Body of pancreas (tissue), 4 donors: ENCODE results near the gene ARHGAP6. TPM values are rescaled to one million over a fixed set of nuclear protein-coding genes. Genes with fewer than 3 reads are reported as not detected.
"Not testable (repeated sequence)": the region's sequence is repeated elsewhere in the genome, so short reads cannot be mapped to it uniquely, and the experiment has no call there.

Source experiments
- ATAC-seq: fragments of 150-250 bp; one replicate; pipeline ENCODE4 v1.9.1; 2016
- DNase-seq, 4 donors: peaks; one replicate each; pipeline ENCODE4 v3.0.0-alpha.2; 2019
- H3K27ac ChIP-seq, 4 donors: fragments of 200-600 bp; sonication (generic); 1 replicate in 3 of 4; 2 replicates in 1 of 4; pipeline versions ENCODE4 v1.5.1 to v1.6.1; 2016 to 2019; ENCODE audit warnings: mild to moderate bottlenecking in 1 of 4, mixed read lengths in 1 of 4, moderate library complexity in 1 of 4
- H3K27me3 ChIP-seq, 2 donors: fragments of 200-600 bp; sonication (generic); one replicate each; pipeline ENCODE4 v1.6.0; 2016; ENCODE audit warnings: mild to moderate bottlenecking in 1 of 2
- H3K36me3 ChIP-seq, 2 donors: fragments of 200-600 bp; sonication (generic); replicated peaks in 1 of 2; 2 replicates each; pipeline ENCODE4 v1.5.1; 2016; ENCODE audit warnings: low read depth in 2 of 2; ENCODE audit not compliant: insufficient read depth in 1 of 2
- H3K4me1 ChIP-seq: fragments of 200-600 bp; sonication (generic); one replicate; pipeline ENCODE4 v1.6.0; 2016
- H3K4me3 ChIP-seq, 2 donors: fragments of 200-600 bp; sonication (generic); 1 replicate in 1 of 2; 2 replicates in 1 of 2; pipeline ENCODE4 v1.5.1; 2016 to 2019
- H3K9me3 ChIP-seq, 3 donors: fragments of 200-600 bp; sonication (generic); 1 replicate in 2 of 3; 2 replicates in 1 of 3; pipeline ENCODE4 v1.5.1; 2016
- POLR2A ChIP-seq, 3 donors: fragments of 450-650 bp; IDR thresholded peaks; one replicate each; pipeline ENCODE4 v1.6.1; 2016; ENCODE audit warnings: antibody characterized with exemption in 3 of 3, mild to moderate bottlenecking in 2 of 3
- WGBS, 2 donors: methylation state at CpG; one replicate each; pipeline ENCODE4 v1.1.5; 2017; 5-methylcytosine and 5-hydroxymethylcytosine counted together
- intact Hi-C: fragments of 100-400 bp; cut with DNase I; formaldehyde crosslinking; loops from one replicate; pipeline ENCODE4 v1.15.1; 2023
- total RNA-seq, 2 donors: library from RNA; depleted of rRNA; stranded (reverse); fragments of >200 nt; gene quantifications; one replicate each; pipeline ENCODE4 v1.1.0, GENCODE V29; 2016
- TF ChIP-seq, protein P1 (sequence below), 7 experiments: fragments of 450-650 bp in 4 of 7; fragments of 200-600 bp in 3 of 7; sonication (generic) in 3 of 7; IDR thresholded peaks; one replicate each; pipeline ENCODE4 v1.5.1; 2016 to 2019; ENCODE audit warnings: antibody characterized with exemption in 7 of 7

Gene ARHGAP6
- total RNA-seq, 2 donors from 2014 or later = 2.3 to 10.9 TPM

DNA sequence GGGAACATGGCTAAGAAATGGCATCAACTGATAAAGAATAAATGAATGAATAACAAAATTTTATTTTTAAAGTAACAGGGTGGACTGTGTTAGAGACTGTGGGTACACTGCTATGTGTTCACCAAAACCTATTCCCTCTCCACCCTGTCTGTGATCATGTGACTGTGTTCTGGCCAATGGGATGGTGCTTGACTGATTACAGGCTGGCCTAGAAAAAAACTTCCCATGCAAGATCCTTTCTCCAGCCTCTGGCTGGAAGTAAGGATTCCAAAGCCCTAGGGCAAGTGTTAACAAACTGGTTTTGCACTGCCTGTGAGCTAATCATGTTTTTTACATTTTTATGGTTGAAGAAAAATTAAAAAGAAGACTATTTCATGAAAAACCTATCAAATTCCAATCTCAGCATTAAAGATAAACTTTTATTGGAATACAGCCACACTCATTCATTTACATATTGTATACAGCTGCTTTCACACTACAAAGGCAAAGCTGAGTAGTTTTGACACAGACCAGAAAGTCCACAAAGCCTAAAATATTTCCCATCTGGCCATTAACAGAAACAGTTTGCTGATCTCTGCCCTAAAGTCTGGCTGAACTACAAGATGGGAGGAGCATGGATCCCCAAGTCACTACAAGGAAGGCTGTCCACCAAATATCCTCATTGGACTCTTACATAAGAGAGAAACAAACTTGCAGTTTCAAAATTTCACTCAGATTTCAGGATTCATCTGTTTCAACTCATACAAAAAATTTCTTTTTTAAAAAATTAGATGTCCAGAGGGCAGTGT is 133.2 kb downstream of the ARHGAP6 start:
- Histone ChIP-seq H3K4me3 (no peak overlapping the region), H3K27ac (no peak overlapping the region), H3K36me3 (no peaks in the 10 kb centered on the region), H3K4me1 (no peaks in the 10 kb centered on the region), H3K27me3 (no peaks in the 10 kb centered on the region), H3K9me3 (no peaks in the 10 kb centered on the region)
- TF ChIP-seq, protein P1, sequence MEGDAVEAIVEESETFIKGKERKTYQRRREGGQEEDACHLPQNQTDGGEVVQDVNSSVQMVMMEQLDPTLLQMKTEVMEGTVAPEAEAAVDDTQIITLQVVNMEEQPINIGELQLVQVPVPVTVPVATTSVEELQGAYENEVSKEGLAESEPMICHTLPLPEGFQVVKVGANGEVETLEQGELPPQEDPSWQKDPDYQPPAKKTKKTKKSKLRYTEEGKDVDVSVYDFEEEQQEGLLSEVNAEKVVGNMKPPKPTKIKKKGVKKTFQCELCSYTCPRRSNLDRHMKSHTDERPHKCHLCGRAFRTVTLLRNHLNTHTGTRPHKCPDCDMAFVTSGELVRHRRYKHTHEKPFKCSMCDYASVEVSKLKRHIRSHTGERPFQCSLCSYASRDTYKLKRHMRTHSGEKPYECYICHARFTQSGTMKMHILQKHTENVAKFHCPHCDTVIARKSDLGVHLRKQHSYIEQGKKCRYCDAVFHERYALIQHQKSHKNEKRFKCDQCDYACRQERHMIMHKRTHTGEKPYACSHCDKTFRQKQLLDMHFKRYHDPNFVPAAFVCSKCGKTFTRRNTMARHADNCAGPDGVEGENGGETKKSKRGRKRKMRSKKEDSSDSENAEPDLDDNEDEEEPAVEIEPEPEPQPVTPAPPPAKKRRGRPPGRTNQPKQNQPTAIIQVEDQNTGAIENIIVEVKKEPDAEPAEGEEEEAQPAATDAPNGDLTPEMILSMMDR (IDR thresholded peaks at IDR 0.05) = no peak
- TF ChIP-seq POLR2A (IDR thresholded peaks at IDR 0.05) = no peak
- DNase-seq (no peak), ATAC-seq (no peak)
- intact Hi-C loops = loop anchor here (10.0 kb wide), 1 partner anchor 242 kb away; no protein-coding TSS in a partner anchor

DNA sequence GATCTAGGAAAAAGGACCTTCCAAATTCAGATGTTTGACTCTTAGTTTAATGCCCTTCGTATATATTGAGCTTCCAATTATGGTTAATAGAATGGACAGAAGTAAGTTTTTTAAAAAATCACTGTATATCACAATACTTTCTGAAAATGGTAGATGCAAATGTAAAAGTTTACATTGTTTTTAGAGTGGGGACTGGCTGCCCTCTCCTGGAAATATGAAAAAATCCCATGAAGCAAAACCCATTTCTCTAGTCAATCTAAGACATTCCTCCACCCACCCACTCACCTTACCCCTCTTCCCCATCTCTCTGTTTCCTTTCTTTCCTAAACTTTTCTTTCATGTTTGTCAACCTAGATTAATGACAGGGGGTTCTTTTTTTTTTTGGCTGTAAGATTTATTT is 134.5 kb downstream of the ARHGAP6 start:
- Histone ChIP-seq H3K27me3 (no peaks in the 10 kb centered on the region), H3K9me3 (no peaks in the 10 kb centered on the region), H3K36me3 (no peaks in the 10 kb centered on the region), H3K27ac (no peak overlapping the region), H3K4me3 (no peak overlapping the region), H3K4me1 (no peaks in the 10 kb centered on the region)
- 32 to 40% methylated on average over 1 of the region's 1 CpG for WGBS, 2 donors
- no peak for DNase-seq
- ATAC-seq = no peak
- TF ChIP-seq POLR2A (IDR thresholded peaks at IDR 0.05) = no peak
- TF ChIP-seq, protein P1 (IDR thresholded peaks at IDR 0.05) = peak in 3 of 7 experiments; percentile 6 to 22 (median 18)
- intact Hi-C loops = loop anchor here (10.0 kb wide), 1 partner anchor 244 kb away; no protein-coding TSS in a partner anchor

DNA sequence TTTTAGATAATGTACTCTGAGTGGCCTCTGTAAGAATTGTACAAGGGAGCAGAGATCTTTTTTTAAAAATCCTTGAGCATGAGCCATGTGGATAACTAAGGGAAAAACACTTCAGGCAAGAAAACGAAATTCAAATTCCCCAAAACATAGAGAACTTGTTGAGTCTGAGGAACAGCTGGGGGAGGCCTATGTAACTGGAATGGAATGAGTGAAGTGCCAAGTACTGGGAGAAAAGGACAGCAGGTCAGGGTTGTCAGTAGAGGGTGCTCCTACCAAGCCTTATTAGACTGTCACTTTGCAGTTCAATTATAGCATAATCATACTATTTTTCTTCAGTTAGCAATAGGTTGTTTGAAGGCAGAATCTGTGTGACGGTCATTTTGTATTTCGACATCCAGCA is 135.1 kb downstream of the ARHGAP6 start:
- intact Hi-C loops = loop anchor here (10.0 kb wide), 1 partner anchor 244 kb away; no protein-coding TSS in a partner anchor
- H3K27ac ChIP-seq = no peak overlapping the region
- ATAC-seq = no peak

DNA sequence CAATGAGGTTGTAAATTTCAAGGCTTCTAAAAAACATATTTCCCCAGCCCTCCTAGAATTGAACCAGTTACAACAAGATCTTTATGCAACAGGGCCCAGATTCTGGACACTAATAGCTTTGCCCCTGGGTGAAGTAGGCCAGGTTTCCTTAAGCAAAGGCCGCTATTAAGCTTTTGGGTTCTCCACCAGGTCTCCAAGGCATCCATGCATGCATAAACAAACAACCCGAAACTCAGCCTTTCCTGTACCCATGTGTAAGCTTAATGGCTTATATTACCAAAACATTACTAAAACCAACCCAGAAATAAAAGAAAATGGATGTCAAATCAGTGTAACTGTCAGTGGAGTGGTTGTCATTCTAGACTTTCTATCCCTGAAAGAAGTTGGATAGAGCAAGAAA is 137.1 kb downstream of the ARHGAP6 start:
- DNase-seq = no peak
- intact Hi-C loops = no loop called here
- no peak for ATAC-seq
- no peak overlapping the region for H3K4me3 ChIP-seq
- no peaks in the 10 kb centered on the region for H3K36me3 ChIP-seq
- H3K4me1 ChIP-seq = no peaks in the 10 kb centered on the region
- no peaks in the 10 kb centered on the region for H3K9me3 ChIP-seq
- no peak overlapping the region for H3K27ac ChIP-seq
- 64 to 88% methylated on average over 2 of the region's 2 CpGs for WGBS, 2 donors
- no peak for TF ChIP-seq POLR2A (IDR thresholded peaks at IDR 0.05)
- H3K27me3 ChIP-seq = no peaks in the 10 kb centered on the region

More for the DNA sequence above, 135.1 kb downstream of the ARHGAP6 start:
- Histone ChIP-seq H3K4me3 (no peak overlapping the region), H3K9me3 (no peaks in the 10 kb centered on the region), H3K4me1 (no peaks in the 10 kb centered on the region), H3K36me3 (no peaks in the 10 kb centered on the region), H3K27me3 (no peaks in the 10 kb centered on the region)
- WGBS, 2 donors = 67 to 75% methylated on average over 3 of the region's 3 CpGs
- TF ChIP-seq, protein P1 (IDR thresholded peaks at IDR 0.05) = no peak
- no peak for TF ChIP-seq POLR2A (IDR thresholded peaks at IDR 0.05)
- DNase-seq = no peak

DNA sequence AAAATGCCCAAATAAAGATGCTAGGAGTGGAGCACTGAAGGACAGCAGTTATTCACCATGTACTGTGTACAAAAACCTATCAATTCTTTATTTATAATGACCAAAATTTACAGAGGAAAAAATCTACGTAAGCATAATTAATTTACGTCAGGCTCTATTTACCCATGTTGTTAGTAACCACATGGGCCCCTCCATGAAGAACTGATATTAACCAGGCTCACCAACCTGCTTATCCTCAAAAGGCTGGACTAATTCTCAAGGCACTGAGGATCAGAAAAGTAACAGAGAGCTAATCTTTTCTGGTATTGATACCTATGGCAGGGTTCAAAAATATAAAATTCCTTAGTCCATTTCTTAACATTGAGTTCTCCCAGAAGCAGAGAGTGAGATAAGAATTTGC is 140.0 kb downstream of the ARHGAP6 start:
- intact Hi-C loops = no loop called here
- DNase-seq = no peak
- Histone ChIP-seq H3K4me3 (no peak overlapping the region), H3K27ac (no peak overlapping the region), H3K4me1 (no peaks in the 10 kb centered on the region), H3K9me3 (no peaks in the 10 kb centered on the region), H3K27me3 (no peaks in the 10 kb centered on the region), H3K36me3 (no peaks in the 10 kb centered on the region)
- no peak for ATAC-seq
- 55 to 68% methylated on average over 2 of the region's 2 CpGs for WGBS, 2 donors
- TF ChIP-seq, protein P1 (IDR thresholded peaks at IDR 0.05) = no peak
- no peak for TF ChIP-seq POLR2A (IDR thresholded peaks at IDR 0.05)

DNA sequence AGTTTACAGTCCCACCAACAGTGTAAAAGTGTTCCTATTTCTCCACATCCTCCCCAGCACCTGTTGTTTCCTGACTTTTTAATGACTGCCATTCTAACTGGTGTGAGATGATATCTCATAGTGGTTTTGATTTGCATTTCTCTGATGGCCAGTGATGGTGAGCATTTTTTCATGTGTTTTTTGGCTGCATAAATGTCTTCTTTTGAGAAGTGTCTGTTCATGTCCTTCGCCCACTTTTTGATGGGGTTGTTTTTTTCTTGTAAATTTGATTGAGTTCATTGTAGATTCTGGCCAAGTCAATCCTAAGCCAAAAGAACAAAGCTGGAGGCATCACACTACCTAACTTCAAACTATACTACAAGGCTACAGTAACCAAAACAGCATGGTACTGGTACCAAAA is 146.5 kb downstream of the ARHGAP6 start:
- H3K27me3 ChIP-seq, ATAC-seq, H3K27ac ChIP-seq, H3K36me3 ChIP-seq, H3K9me3 ChIP-seq, H3K4me1 ChIP-seq, DNase-seq, intact Hi-C loops, H3K4me3 ChIP-seq: not testable (repeated sequence)
- WGBS, 2 donors = 100% methylated on average over 1 of the region's 1 CpG
